Activated gamma-delta T cell treated with Interleukin-2 at 50 U/mL for 16 hours (primary cell): ENCODE results near the gene HORMAD2.
"Not testable (repeated sequence)": the region's sequence is repeated elsewhere in the genome, so short reads cannot be mapped to it uniquely, and the experiment has no call there.

Experiments used
- DNase-seq: peaks from one replicate; pipeline ENCODE4 v3.0.0-alpha.2; 2020

The HORMAD2 gene

GRCh38 chr22:30057375-30057774, 22.9 kb upstream of the HORMAD2 start:
- DNase-seq, result no peak

- DNase-seq, result not testable (repeated sequence)
These were observed 20.8 kb upstream of the HORMAD2 start for GRCh38 chr22:30059346-30060020.

GRCh38 chr22:30061094-30061493, 19.2 kb upstream of the HORMAD2 start:
- DNase-seq, result not testable (repeated sequence)

GRCh38 chr22:30062259-30062658, 18.0 kb upstream of the HORMAD2 start:
- DNase-seq, result no peak

- no peak for DNase-seq
These were observed 17.3 kb upstream of the HORMAD2 start for GRCh38 chr22:30062950-30063349.

- DNase-seq, result no peak
These were observed 16.1 kb upstream of the HORMAD2 start for GRCh38 chr22:30064172-30064571.

GRCh38 chr22:30073743-30074142, 6.5 kb upstream of the HORMAD2 start:
- DNase-seq, result no peak

- DNase-seq, result no peak
These were observed 6.1 kb upstream of the HORMAD2 start for GRCh38 chr22:30074147-30074546.

- DNase-seq, result no peak
These were observed 5.3 kb upstream of the HORMAD2 start for GRCh38 chr22:30074994-30075393.

GRCh38 chr22:30077279-30077880, 2.9 kb upstream of the HORMAD2 start:
- DNase-seq, result no peak

- DNase-seq, result no peak
These were observed 1.6 kb upstream of the HORMAD2 start for GRCh38 chr22:30078320-30079311.

- DNase-seq, result no peak
These were observed 541 bp downstream of the HORMAD2 start for GRCh38 chr22:30080805-30081204.

GRCh38 chr22:30086496-30086895, 6.2 kb downstream of the HORMAD2 start:
- no peak for DNase-seq

- not testable (repeated sequence) for DNase-seq
These were observed 6.8 kb downstream of the HORMAD2 start for GRCh38 chr22:30087037-30087436.

- no peak for DNase-seq
These were observed 7.3 kb downstream of the HORMAD2 start for GRCh38 chr22:30087611-30088010.

GRCh38 chr22:30088468-30088867, 8.2 kb downstream of the HORMAD2 start:
- no peak for DNase-seq

GRCh38 chr22:30089655-30089974, 9.4 kb downstream of the HORMAD2 start:
- no peak for DNase-seq

GRCh38 chr22:30092686-30093085, 12.4 kb downstream of the HORMAD2 start:
- no peak for DNase-seq

GRCh38 chr22:30094804-30095203, 14.5 kb downstream of the HORMAD2 start:
- no peak for DNase-seq

GRCh38 chr22:30097861-30098260, 17.6 kb downstream of the HORMAD2 start:
- no peak for DNase-seq

- DNase-seq, result not testable (repeated sequence)
These were observed 20.5 kb downstream of the HORMAD2 start for GRCh38 chr22:30100770-30101169.

GRCh38 chr22:30104501-30105156, 24.4 kb downstream of the HORMAD2 start:
- DNase-seq, result no peak

- no peak for DNase-seq
These were observed 25.2 kb downstream of the HORMAD2 start for GRCh38 chr22:30105483-30105882.
